ENCODE results near the gene FAM167B.
"Not testable (repeated sequence)": the region's sequence is repeated elsewhere in the genome, so short reads cannot be mapped to it uniquely, and the experiment has no call there.

Gene FAM167B

GRCh38 chr1:32257227-32257508, 10.1 kb downstream of the FAM167B start:
- no peak for DNase-seq (ENCODE audit: low read depth, low spot score)

- DNase-seq (ENCODE audit: low read depth, low spot score), result not testable (repeated sequence)
Observed at GRCh38 chr1:32263236-32263593, 16.2 kb downstream of the FAM167B start.

GRCh38 chr1:32263744-32264143, 16.7 kb downstream of the FAM167B start:
- no peak for DNase-seq (ENCODE audit: low read depth, low spot score)

- DNase-seq (ENCODE audit: low read depth, low spot score), result no peak
Observed at GRCh38 chr1:32265846-32266245, 18.8 kb downstream of the FAM167B start.

- DNase-seq (ENCODE audit: low read depth, low spot score), result no peak
Observed at GRCh38 chr1:32266921-32267591, 20.0 kb downstream of the FAM167B start.

- no peak for DNase-seq (ENCODE audit: low read depth, low spot score)
Observed at GRCh38 chr1:32269744-32270143, 22.7 kb downstream of the FAM167B start.

- DNase-seq (ENCODE audit: low read depth, low spot score), result no peak
Observed at GRCh38 chr1:32272557-32273390, 25.8 kb downstream of the FAM167B start.

- DNase-seq (ENCODE audit: low read depth, low spot score), result peak; percentile 58
Observed at GRCh38 chr1:32273391-32274208, 26.6 kb downstream of the FAM167B start.

GRCh38 chr1:32274646-32275340, 27.8 kb downstream of the FAM167B start:
- no peak for DNase-seq (ENCODE audit: low read depth, low spot score)

GRCh38 chr1:32275424-32275823, 28.4 kb downstream of the FAM167B start:
- no peak for DNase-seq (ENCODE audit: low read depth, low spot score)

- no peak for DNase-seq (ENCODE audit: low read depth, low spot score)
Observed at GRCh38 chr1:32276032-32276782, 29.2 kb downstream of the FAM167B start.

GRCh38 chr1:32284777-32285176, 37.8 kb downstream of the FAM167B start:
- not testable (repeated sequence) for DNase-seq (ENCODE audit: low read depth, low spot score)

- no peak for DNase-seq (ENCODE audit: low read depth, low spot score)
Observed at GRCh38 chr1:32285658-32286057, 38.6 kb downstream of the FAM167B start.

GRCh38 chr1:32286763-32287162, 39.7 kb downstream of the FAM167B start:
- DNase-seq (ENCODE audit: low read depth, low spot score), result no peak

GRCh38 chr1:32289256-32289655, 42.2 kb downstream of the FAM167B start:
- no peak for DNase-seq (ENCODE audit: low read depth, low spot score)

- DNase-seq (ENCODE audit: low read depth, low spot score), result no peak
Observed at GRCh38 chr1:32291145-32291707, 44.2 kb downstream of the FAM167B start.

- DNase-seq (ENCODE audit: low read depth, low spot score), result peak; percentile 93
Observed at GRCh38 chr1:32291708-32292538, 44.9 kb downstream of the FAM167B start, which contains the start of gene HDAC1. HDAC1 (plus strand) TSS chr1:32292083; CDS start chr1:32292170, 87 bp downstream.

GRCh38 chr1:32298211-32298610, 51.2 kb downstream of the FAM167B start:
- not testable (repeated sequence) for DNase-seq (ENCODE audit: low read depth, low spot score)

All from activated CD4-positive, CD25-positive, alpha-beta regulatory T cell treated with anti-CD3 and anti-CD28 coated beads, Interleukin-2, amount 50 U/mL, for 16 hours (primary cell).